Mesenchymal stem cell (in vitro differentiated cells and primary cell): ENCODE results near the gene DDIT4.
A peak's percentile ranks its signal among the peaks of the same experiment; 100 is the strongest.

ENCODE experiments used
- DNase-seq: peaks from one replicate; pipeline ENCODE4 v3.0.0-alpha.2; 2013
- H2AFZ ChIP-seq: one replicate; pipeline ENCODE4 v1.6.1; 2013; ENCODE audit warnings: low read depth, mild to moderate bottlenecking, control low read depth, inconsistent platforms, low read length, moderate library complexity
- H2AK5ac ChIP-seq: 2 replicates; pipeline ENCODE4 v1.6.1; 2013; ENCODE audit warnings: low read length, moderate library complexity, mild to moderate bottlenecking, inconsistent platforms; ENCODE audit not compliant: severe bottlenecking
- H2BK120ac ChIP-seq: one replicate; pipeline ENCODE4 v1.6.1; 2013; ENCODE audit warnings: low read depth, mild to moderate bottlenecking, inconsistent platforms, low read length, moderate library complexity
- H2BK12ac ChIP-seq, 2 experiments: one replicate each; pipeline ENCODE4 v1.6.1; 2013; ENCODE audit warnings: inconsistent platforms in 2 of 2, low read length in 2 of 2, mild to moderate bottlenecking in 2 of 2, moderate library complexity in 2 of 2, control low read depth in 1 of 2
- H2BK15ac ChIP-seq: one replicate; pipeline ENCODE4 v1.6.1; 2013; ENCODE audit warnings: mild to moderate bottlenecking, low read depth, inconsistent platforms; ENCODE audit not compliant: poor library complexity, severe bottlenecking
- H2BK5ac ChIP-seq: 2 replicates; pipeline ENCODE4 v1.6.1; 2013; ENCODE audit warnings: low read depth, mild to moderate bottlenecking, low read length, control low read depth, inconsistent platforms; ENCODE audit not compliant: poor library complexity, severe bottlenecking
- H3K14ac ChIP-seq, 2 experiments: one replicate each; pipeline ENCODE4 v1.6.1; 2013; ENCODE audit warnings: inconsistent platforms in 2 of 2, low read length in 2 of 2, control low read depth in 1 of 2, mild to moderate bottlenecking in 1 of 2, moderate library complexity in 1 of 2
- H3K18ac ChIP-seq, 2 experiments: one replicate each; pipeline ENCODE4 v1.6.1; 2013; ENCODE audit warnings: inconsistent platforms in 2 of 2, low read length in 2 of 2, control low read depth in 1 of 2, low read depth in 1 of 2, mild to moderate bottlenecking in 1 of 2
- H3K23ac ChIP-seq, 2 experiments: one replicate each; pipeline ENCODE4 v1.6.1; 2013; ENCODE audit warnings: inconsistent platforms in 2 of 2, low read length in 2 of 2, mild to moderate bottlenecking in 2 of 2, moderate library complexity in 2 of 2, control low read depth in 1 of 2
- H3K27ac ChIP-seq: 2 replicates; pipeline ENCODE4 v1.5.1; 2013; ENCODE audit warnings: mild to moderate bottlenecking, moderate library complexity, low read length, control low read depth, inconsistent platforms; ENCODE audit not compliant: poor library complexity, severe bottlenecking
- H3K27me3 ChIP-seq, 2 experiments: 2 replicates each; pipeline versions ENCODE4 v1.6.1 to v1.7.0; 2013; ENCODE audit warnings: low read length in 2 of 2, mild to moderate bottlenecking in 2 of 2, moderate library complexity in 2 of 2, control low read depth in 1 of 2, inconsistent platforms in 1 of 2; ENCODE audit not compliant: control insufficient read depth in 1 of 2, insufficient read depth in 1 of 2
- H3K36me3 ChIP-seq, 2 experiments: 2 replicates each; pipeline versions ENCODE4 v1.6.1 to v1.7.0; 2013; ENCODE audit warnings: low read length in 2 of 2, control low read depth in 1 of 2, inconsistent platforms in 1 of 2, low read depth in 1 of 2, mild to moderate bottlenecking in 1 of 2; ENCODE audit not compliant: insufficient read depth in 2 of 2, control insufficient read depth in 1 of 2
- H3K4ac ChIP-seq, 2 experiments: one replicate each; pipeline ENCODE4 v1.6.1; 2013; ENCODE audit warnings: inconsistent platforms in 2 of 2, low read length in 2 of 2, mild to moderate bottlenecking in 2 of 2, moderate library complexity in 2 of 2, control low read depth in 1 of 2, low read depth in 1 of 2
- H3K4me1 ChIP-seq: 2 replicates; pipeline ENCODE4 v1.6.1; 2013; ENCODE audit warnings: low read depth, low read length, control low read depth; ENCODE audit not compliant: control insufficient read depth, insufficient read depth
- H3K4me2 ChIP-seq: 2 replicates; pipeline ENCODE4 v1.6.1; 2013; ENCODE audit warnings: low read length, mild to moderate bottlenecking, inconsistent platforms; ENCODE audit not compliant: poor library complexity, severe bottlenecking
- H3K4me3 ChIP-seq, 2 experiments: 2 replicates each; pipeline versions ENCODE4 v1.5.1 to v1.7.0; 2013; ENCODE audit warnings: low read length in 2 of 2, mild to moderate bottlenecking in 2 of 2, control low read depth in 1 of 2, low read depth in 1 of 2; ENCODE audit not compliant: insufficient read depth in 1 of 2
- H3K79me1 ChIP-seq: replicated peaks from 2 replicates; pipeline ENCODE4 v1.6.1; 2013; ENCODE audit warnings: mild to moderate bottlenecking, control low read depth, low read length, inconsistent platforms; ENCODE audit not compliant: poor library complexity, severe bottlenecking
- H3K9ac ChIP-seq: 2 replicates; pipeline ENCODE4 v1.7.0; 2013; ENCODE audit warnings: mild to moderate bottlenecking, low read length, moderate library complexity
- H3K9me3 ChIP-seq: 2 replicates; pipeline ENCODE4 v1.7.0; 2013; ENCODE audit warnings: mild to moderate bottlenecking, low read length; ENCODE audit not compliant: control insufficient read depth
- H4K8ac ChIP-seq: one replicate; pipeline ENCODE4 v1.6.1; 2013; ENCODE audit warnings: inconsistent platforms, mild to moderate bottlenecking, low read length, moderate library complexity
- H4K91ac ChIP-seq: one replicate; pipeline ENCODE4 v1.6.1; 2013; ENCODE audit warnings: mild to moderate bottlenecking, low read length, inconsistent platforms
- WGBS: methylation state at CpG from one replicate; pipeline ENCODE4 v1.1.7; 2013; ENCODE audit warnings: mixed read lengths; 5-methylcytosine and 5-hydroxymethylcytosine counted together

DDIT4 gene

GRCh38 chr10:72297281-72297804 is 23.6 kb downstream of the DDIT4 start:
- peak overlapping the region; percentile 63 for H3K27ac ChIP-seq
- peak overlapping the region; percentile 77 for H2BK120ac ChIP-seq
- WGBS, result 9% methylated on average over 25 of the region's 30 CpGs
- peak overlapping the region; percentile 81 for H2BK5ac ChIP-seq
- no peaks in the 10 kb centered on the region for H3K27me3 ChIP-seq
- H3K4ac ChIP-seq, result peak overlapping the region; percentile 92 to 98
- H3K18ac ChIP-seq, result peak overlapping the region; percentile 98 to 99
- H3K14ac ChIP-seq, result peak overlapping the region in 1 of 2 experiments; percentile 80
- peak overlapping the region; percentile 97 for H4K91ac ChIP-seq
- H3K9me3 ChIP-seq, result no peaks in the 10 kb centered on the region
- H3K4me1 ChIP-seq, result peaks cover 19% of the 10 kb centered on the region
- H3K4me3 ChIP-seq, result peak overlapping the region; percentile 72 to 88
- peak overlapping the region; percentile 19 for H2AFZ ChIP-seq
- H2BK12ac ChIP-seq, result peak overlapping the region; percentile 69 to 79
- H3K36me3 ChIP-seq, result no peaks in the 10 kb centered on the region
- H4K8ac ChIP-seq, result peak overlapping the region; percentile 96
- peak overlapping the region in 1 of 2 experiments; percentile 90 for H3K23ac ChIP-seq
- peak overlapping the region; percentile 76 for H3K4me2 ChIP-seq
- peak overlapping the region; percentile 71 for H2AK5ac ChIP-seq
- H3K9ac ChIP-seq, result peak overlapping the region; percentile 97
- peak overlapping the region; percentile 87 for H2BK15ac ChIP-seq
- peak; percentile 94 for DNase-seq
- peaks cover 1% of the 10 kb centered on the region for H3K79me1 ChIP-seq

- Histone ChIP-seq H2BK5ac (peak overlapping the region; percentile 81), H3K9ac (peak overlapping the region; percentile 97), H3K18ac (peak overlapping the region; percentile 99 to 100), H3K4me2 (peak overlapping the region; percentile 76), H2BK15ac (peak overlapping the region; percentile 100), H2BK120ac (peak overlapping the region; percentile 99), H3K27me3 (no peaks in the 10 kb centered on the region), H2BK12ac (peak overlapping the region; percentile 100), H2AFZ (peak overlapping the region; percentile 19), H2AK5ac (peak overlapping the region; percentile 100), H3K27ac (peak overlapping the region; percentile 63), H3K4me3 (peak overlapping the region; percentile 72 to 88), H3K9me3 (no peaks in the 10 kb centered on the region), H3K23ac (peak overlapping the region in 1 of 2 experiments; percentile 20), H3K36me3 (no peaks in the 10 kb centered on the region), H4K91ac (peak overlapping the region; percentile 100), H4K8ac (peak overlapping the region; percentile 100), H3K4ac (peak overlapping the region; percentile 98 to 100), H3K14ac (peak overlapping the region in 1 of 2 experiments; percentile 96), H3K79me1 (peaks cover 1% of the 10 kb centered on the region), H3K4me1 (peaks cover 19% of the 10 kb centered on the region)
- WGBS, result 8% methylated on average over 54 of the region's 55 CpGs
- peak; percentile 99 for DNase-seq
Measured at GRCh38 chr10:72297805-72298591, 24.3 kb downstream of the DDIT4 start.

- Histone ChIP-seq H2AK5ac (peak overlapping the region; percentile 100), H3K79me1 (peaks cover 1% of the 10 kb centered on the region), H4K8ac (peak overlapping the region; percentile 100), H2BK5ac (peak overlapping the region; percentile 53), H4K91ac (peak overlapping the region; percentile 100), H3K4me2 (no peak overlapping the region), H3K36me3 (no peaks in the 10 kb centered on the region), H3K9ac (peak overlapping the region; percentile 97), H3K27ac (peak overlapping the region; percentile 58), H3K4ac (peak overlapping the region; percentile 93 to 100), H3K9me3 (no peaks in the 10 kb centered on the region), H2AFZ (no peak overlapping the region), H3K18ac (peak overlapping the region; percentile 98 to 100), H2BK15ac (peak overlapping the region; percentile 100), H3K14ac (peak overlapping the region in 1 of 2 experiments; percentile 96), H3K23ac (peak overlapping the region; percentile 60 to 92), H3K27me3 (no peaks in the 10 kb centered on the region), H3K4me3 (peak overlapping the region in 1 of 2 experiments; percentile 51), H3K4me1 (peaks cover 19% of the 10 kb centered on the region), H2BK120ac (peak overlapping the region; percentile 99), H2BK12ac (peak overlapping the region; percentile 100)
- 92% methylated on average over 16 of the region's 16 CpGs for WGBS
- no peak for DNase-seq
Measured at GRCh38 chr10:72298592-72299519, 25.1 kb downstream of the DDIT4 start.
